Brain microvascular endothelial cell (primary cell): ENCODE data around the gene RTL1.

ENCODE experiments used
- DNase-seq: peaks from one replicate; pipeline ENCODE4 v3.0.0-alpha.2; 2020
- H3K27ac ChIP-seq: fragments of 250-450 bp; sonication (Bioruptor Pico); 2 replicates; pipeline ENCODE4 v1.5.1; 2020; ENCODE audit warnings: mild to moderate bottlenecking, moderate library complexity
- H3K27me3 ChIP-seq: fragments of 250-450 bp; sonication (Bioruptor Pico); replicated peaks from 2 replicates; pipeline ENCODE4 v1.5.1; 2020; ENCODE audit warnings: mild to moderate bottlenecking
- H3K36me3 ChIP-seq: fragments of 250-450 bp; sonication (Bioruptor Pico); replicated peaks from 2 replicates; pipeline ENCODE4 v1.5.1; 2020; ENCODE audit warnings: mild to moderate bottlenecking
- H3K4me3 ChIP-seq: 2 replicates; pipeline ENCODE4 v1.5.1; 2011; ENCODE audit warnings: low read depth, mild to moderate bottlenecking, control low read depth, low read length, moderate library complexity
- in situ Hi-C: cut with HindIII; loops from 2 replicates; pipeline ENCODE4 v1.10.0; 2017; ENCODE audit warnings: low sequenced_read_pairs, low pct_ligation_motif_present
- TF ChIP-seq, protein P1 (sequence below): IDR thresholded peaks from 2 replicates; pipeline ENCODE4 v1.5.1; 2011; ENCODE audit warnings: low read depth, mild to moderate bottlenecking, moderate library complexity, low read length, control low read depth, inconsistent platforms; ENCODE audit errors: missing control alignments

The RTL1 gene

DNA sequence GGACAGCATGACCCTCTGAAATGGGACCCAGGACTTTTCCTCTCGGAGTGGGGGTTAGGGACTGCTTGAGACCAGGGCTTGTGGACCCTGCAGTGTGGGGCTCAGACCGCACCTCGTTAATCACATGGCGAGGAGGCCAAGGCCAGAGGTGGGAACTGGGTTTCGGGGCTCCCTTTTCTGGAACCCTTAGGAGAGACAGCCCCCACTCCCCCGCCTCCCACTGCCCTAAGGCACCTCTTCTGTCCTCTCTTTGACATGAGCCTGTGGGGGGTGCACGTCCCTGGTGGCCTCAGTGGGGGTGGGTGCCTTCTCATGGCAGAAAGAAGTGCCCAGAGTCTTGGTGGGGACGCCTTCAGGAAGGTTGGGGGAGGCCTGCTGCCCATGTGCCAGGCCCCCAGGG is 24.3 kb downstream of the RTL1 start:
- H3K4me3 ChIP-seq = no peak overlapping the region
- in situ Hi-C loops = no loop called here
- TF ChIP-seq, protein P1, sequence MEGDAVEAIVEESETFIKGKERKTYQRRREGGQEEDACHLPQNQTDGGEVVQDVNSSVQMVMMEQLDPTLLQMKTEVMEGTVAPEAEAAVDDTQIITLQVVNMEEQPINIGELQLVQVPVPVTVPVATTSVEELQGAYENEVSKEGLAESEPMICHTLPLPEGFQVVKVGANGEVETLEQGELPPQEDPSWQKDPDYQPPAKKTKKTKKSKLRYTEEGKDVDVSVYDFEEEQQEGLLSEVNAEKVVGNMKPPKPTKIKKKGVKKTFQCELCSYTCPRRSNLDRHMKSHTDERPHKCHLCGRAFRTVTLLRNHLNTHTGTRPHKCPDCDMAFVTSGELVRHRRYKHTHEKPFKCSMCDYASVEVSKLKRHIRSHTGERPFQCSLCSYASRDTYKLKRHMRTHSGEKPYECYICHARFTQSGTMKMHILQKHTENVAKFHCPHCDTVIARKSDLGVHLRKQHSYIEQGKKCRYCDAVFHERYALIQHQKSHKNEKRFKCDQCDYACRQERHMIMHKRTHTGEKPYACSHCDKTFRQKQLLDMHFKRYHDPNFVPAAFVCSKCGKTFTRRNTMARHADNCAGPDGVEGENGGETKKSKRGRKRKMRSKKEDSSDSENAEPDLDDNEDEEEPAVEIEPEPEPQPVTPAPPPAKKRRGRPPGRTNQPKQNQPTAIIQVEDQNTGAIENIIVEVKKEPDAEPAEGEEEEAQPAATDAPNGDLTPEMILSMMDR = no peak
- DNase-seq = no peak
- H3K27ac ChIP-seq = no peak overlapping the region
- peaks cover 37% of the 10 kb centered on the region for H3K36me3 ChIP-seq
- H3K27me3 ChIP-seq = no peaks in the 10 kb centered on the region

DNA sequence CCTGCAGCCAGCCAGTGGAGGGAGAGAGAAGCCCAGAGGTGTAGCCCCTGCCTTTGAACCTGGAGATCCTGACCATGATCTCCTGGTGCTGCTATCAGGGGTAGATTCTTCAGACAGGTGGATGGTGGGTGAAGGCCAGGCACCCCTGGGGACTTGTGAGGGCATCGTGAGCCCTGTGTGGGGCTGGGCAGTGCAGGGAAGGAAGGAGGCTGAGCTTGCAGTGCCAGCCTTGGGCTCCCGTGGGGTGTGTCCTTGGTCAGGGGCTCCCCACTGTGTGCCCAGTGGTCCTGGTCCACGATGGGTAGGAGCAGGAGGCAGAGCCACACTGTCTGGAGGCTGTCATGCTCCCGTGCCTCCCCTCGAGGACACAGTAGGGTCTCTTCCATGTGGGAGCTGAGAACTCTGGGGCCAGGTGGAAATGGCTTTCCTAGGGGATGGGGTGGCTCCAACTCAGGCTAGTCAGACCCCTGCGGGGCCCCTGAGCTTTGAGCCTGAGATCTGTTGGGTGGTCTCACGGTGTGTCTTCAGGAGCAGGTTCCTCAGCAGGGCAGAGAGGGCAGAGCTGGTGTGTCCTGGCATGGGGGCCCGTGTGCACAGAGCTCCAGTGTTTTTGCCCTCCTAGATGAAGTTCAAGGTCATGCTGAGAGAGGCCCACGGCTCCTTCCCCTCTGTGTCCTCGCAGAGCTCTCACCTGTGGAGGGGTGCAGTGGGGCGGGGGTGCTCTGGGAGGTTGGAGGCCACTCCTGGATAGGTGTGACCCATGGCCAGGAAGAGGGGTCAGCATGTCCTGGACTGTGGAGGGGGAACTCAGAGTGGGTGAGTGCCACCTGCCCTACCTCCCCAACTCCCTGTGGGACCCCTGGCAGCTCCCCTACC is 25.0 kb downstream of the RTL1 start:
- DNase-seq = no peak
- Histone ChIP-seq H3K27me3 (no peaks in the 10 kb centered on the region), H3K27ac (no peak overlapping the region), H3K4me3 (no peak overlapping the region), H3K36me3 (peaks cover 30% of the 10 kb centered on the region)
- in situ Hi-C loops = no loop called here
- TF ChIP-seq, protein P1 = no peak

DNA sequence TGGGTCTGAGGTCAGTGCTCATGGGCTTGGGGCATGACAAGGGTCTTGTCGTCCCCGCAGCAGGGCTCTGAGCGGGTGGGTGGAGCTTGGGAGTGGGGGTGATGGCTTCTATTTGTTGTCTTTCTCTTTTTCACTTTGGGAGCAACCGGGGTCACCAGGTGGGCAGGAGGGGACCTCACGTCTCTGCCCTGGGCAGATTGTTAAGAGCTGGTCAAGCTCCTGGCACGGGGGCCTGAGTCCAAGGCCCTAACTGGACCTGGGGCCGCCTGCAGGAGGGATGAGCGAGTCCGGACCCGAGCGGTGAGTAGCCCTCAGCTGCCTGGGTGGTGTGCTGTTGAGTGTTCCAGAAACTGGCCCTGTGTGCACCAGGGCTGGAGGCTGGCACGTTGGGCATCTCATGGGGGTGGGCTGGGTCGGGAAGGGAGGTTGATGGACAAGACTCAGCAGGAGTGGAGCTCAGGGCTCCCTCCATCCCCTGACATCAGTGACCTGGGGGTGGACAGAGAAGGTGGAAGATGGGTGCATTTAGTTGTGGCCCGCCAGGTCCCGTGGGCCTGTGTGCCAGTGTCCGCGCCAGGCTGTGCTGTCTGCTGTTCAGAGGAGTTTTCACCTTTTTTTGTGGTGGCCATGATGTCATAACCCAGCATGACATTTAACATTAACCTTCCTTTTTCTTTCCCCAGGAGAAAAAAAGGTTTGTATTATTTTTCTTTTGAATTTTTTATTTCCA is 27.5 kb downstream of the RTL1 start:
- Histone ChIP-seq H3K27me3 (no peaks in the 10 kb centered on the region), H3K36me3 (peaks cover 15% of the 10 kb centered on the region), H3K27ac (no peak overlapping the region), H3K4me3 (no peak overlapping the region)
- TF ChIP-seq, protein P1 = no peak
- in situ Hi-C loops = no loop called here
- no peak for DNase-seq

DNA sequence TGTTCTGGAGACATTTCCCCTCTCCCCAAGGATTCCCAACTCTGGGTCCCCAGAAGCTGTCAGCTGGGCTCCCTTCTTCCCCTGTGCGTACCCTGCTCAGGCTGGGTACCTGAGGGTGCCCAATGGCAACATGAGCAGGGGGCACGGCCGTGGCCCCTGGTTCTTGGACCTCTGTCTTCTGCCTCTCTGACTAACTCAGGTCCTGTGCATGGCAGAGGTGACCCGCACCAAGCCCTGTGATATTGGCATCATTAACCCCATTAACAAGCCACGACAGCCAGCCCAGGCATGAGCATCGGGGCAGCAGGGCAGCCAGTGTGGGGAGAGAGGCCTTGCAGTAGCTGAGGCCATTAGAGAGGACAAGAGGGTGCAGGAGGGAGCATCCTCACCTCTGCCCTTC is 28.4 kb downstream of the RTL1 start:
- no peak for DNase-seq
- TF ChIP-seq, protein P1 = no peak
- H3K27ac ChIP-seq = no peak overlapping the region
- H3K36me3 ChIP-seq = peaks cover 9% of the 10 kb centered on the region
- no peaks in the 10 kb centered on the region for H3K27me3 ChIP-seq
- H3K4me3 ChIP-seq = no peak overlapping the region
- in situ Hi-C loops = no loop called here

DNA sequence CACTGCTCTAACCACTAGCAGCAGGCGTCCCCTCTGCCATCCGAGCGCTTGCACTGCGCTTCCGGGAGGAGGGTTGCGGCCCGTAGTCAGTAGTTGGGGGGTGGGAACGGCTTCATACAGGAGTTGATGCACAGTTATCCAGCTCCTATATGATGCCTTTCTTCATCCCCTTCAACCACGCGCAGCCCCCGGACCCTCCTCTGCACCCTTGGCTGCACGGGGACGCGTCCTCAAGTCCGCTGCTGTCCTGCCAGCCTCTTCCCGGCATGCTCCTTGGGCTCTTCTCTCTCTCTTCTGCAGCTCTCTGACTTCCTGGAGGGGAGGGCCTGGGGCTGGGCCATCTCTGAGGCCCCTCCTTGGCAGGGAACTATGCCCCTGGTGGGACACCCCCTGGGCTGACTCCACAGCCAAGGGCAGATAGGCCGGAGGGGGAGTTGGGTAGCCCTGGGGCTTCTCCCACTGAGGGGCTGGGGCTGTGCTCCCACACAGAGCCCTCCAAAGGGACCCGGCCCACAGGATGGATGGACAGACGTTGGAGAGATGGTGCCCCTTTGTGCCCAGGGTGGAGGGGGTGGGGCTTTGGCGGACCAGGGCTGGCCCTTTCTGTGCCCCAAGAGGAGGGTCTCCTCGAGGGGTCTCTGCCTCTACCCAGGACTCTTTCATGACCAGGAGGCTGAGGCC is 29.0 kb downstream of the RTL1 start:
- no peak for DNase-seq
- TF ChIP-seq, protein P1 = no peak
- no peak overlapping the region for H3K27ac ChIP-seq
- in situ Hi-C loops = no loop called here
- no peak overlapping the region for H3K4me3 ChIP-seq
- no peaks in the 10 kb centered on the region for H3K27me3 ChIP-seq
- peaks cover 9% of the 10 kb centered on the region for H3K36me3 ChIP-seq
